Uterus (tissue), 4 donors: Measurements from ENCODE around the gene SPATC1L. TPM values are rescaled to one million over a fixed set of nuclear protein-coding genes. Genes with fewer than 3 reads are reported as not detected.

Experiments used
- DNase-seq, 2 donors: peaks; one replicate each; pipeline ENCODE4 v3.0.0-alpha.2; 2019 to 2020
- H3K27ac ChIP-seq, 2 donors: fragments of 200-600 bp; sonication (generic); 1 replicate in 1 of 2; 2 replicates in 1 of 2; pipeline ENCODE4 v1.5.1; 2016 to 2018
- H3K27me3 ChIP-seq, 2 donors: fragments of 200-600 bp; sonication (generic); one replicate each; pipeline ENCODE4 v1.5.1; 2018 to 2019; ENCODE audit warnings: control low read depth in 1 of 2
- H3K36me3 ChIP-seq, 2 donors: fragments of 200-600 bp; sonication (generic); one replicate each; pipeline ENCODE4 v1.5.1; 2019; ENCODE audit warnings: control low read depth in 1 of 2
- H3K4me1 ChIP-seq, 2 donors: fragments of 200-600 bp; sonication (generic); one replicate each; pipeline ENCODE4 v1.5.1; 2018 to 2019; ENCODE audit warnings: control low read depth in 1 of 2
- H3K4me3 ChIP-seq, 2 donors: fragments of 200-600 bp; sonication (generic); 1 replicate in 1 of 2; 2 replicates in 1 of 2; pipeline ENCODE4 v1.5.1; 2018 to 2019; ENCODE audit warnings: mild to moderate bottlenecking in 1 of 2
- H3K9me3 ChIP-seq, 2 donors: fragments of 200-600 bp; sonication (generic); one replicate each; pipeline ENCODE4 v1.5.1; 2019; ENCODE audit warnings: control low read depth in 1 of 2
- POLR2A ChIP-seq, 2 donors: fragments of 450-650 bp; IDR thresholded peaks; one replicate each; pipeline ENCODE4 v1.6.1; 2016; ENCODE audit warnings: antibody characterized with exemption in 2 of 2, mild to moderate bottlenecking in 1 of 2, moderate library complexity in 1 of 2
- intact Hi-C: fragments of 100-400 bp; cut with DNase I; formaldehyde crosslinking; loops from one replicate; pipeline ENCODE4 v1.15.1; 2023; ENCODE audit warnings: low total_unique reads
- total RNA-seq, 4 donors: library from RNA; depleted of rRNA in 3 of 4; stranded (reverse); fragments of >200 nt in 3 of 4; gene quantifications; one replicate each; pipeline versions ENCODE4 v1.1.0 to v1.2.4, GENCODE V29; 2014 to 2023
- TF ChIP-seq, protein P1 (sequence below), 4 experiments: fragments of 200-600 bp in 2 of 4; fragments of 450-650 bp in 2 of 4; sonication (generic) in 2 of 4; IDR thresholded peaks; one replicate each; pipeline ENCODE4 v1.5.1; 2016 to 2019; ENCODE audit warnings: antibody characterized with exemption in 4 of 4, mild to moderate bottlenecking in 2 of 4, moderate library complexity in 1 of 4
- donor health status: DM: yes; HTN: yes; CAD: no.

The SPATC1L gene
- total RNA-seq, 4 donors from 2014 or later, result 4.9 to 10.0 (median 6.4) TPM; not detected in 1

DNA sequence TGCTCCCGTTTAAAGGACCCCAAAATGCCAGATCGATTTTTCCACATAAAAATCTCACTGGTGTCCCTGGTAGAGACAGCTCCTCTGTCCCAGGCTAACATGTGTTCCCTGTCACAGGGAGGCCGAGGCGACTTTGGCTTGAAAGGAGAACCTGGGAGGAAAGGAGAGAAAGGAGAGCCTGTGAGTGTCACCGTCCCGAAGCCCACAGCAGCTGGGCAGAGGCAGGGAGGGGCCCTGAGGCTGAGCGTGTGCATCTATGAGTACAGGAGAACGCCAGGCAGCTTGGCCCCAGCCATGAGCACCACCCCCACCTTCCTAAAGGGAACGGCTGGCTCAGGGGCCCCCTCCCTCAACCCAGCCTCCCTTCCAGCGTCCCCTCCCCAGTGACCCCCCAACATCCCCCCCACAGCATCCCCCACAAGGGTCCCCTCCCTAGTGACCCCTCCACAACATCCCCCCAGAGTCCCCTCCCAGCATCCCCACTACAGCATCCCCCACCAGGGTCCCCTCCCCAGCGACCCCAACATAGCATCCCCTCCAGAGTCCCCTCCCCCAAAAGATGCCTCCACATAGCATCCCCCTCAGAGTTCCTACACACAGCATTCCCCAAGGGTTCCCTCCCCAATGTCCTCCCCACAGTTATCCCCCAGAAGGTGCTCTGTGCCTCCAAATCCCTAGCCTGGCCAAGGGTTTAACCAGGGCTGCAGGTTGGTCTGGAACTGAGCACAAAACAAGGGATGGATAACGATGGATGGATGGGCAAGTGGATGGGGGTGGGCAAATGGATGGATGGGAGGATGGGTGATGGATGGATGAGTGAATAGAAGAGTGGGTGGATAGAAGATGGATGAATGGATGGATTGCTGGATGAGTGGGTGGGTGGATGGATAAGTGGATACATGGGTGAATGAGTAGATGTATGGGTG is 61.2 kb downstream of the SPATC1L start:
- intact Hi-C loops, result loop anchor here (10.0 kb wide), 1 partner anchor 948 kb away; no protein-coding TSS in a partner anchor
- no peaks in the 10 kb centered on the region for H3K9me3 ChIP-seq
- no peak for TF ChIP-seq POLR2A (IDR thresholded peaks at IDR 0.05)
- TF ChIP-seq, protein P1, sequence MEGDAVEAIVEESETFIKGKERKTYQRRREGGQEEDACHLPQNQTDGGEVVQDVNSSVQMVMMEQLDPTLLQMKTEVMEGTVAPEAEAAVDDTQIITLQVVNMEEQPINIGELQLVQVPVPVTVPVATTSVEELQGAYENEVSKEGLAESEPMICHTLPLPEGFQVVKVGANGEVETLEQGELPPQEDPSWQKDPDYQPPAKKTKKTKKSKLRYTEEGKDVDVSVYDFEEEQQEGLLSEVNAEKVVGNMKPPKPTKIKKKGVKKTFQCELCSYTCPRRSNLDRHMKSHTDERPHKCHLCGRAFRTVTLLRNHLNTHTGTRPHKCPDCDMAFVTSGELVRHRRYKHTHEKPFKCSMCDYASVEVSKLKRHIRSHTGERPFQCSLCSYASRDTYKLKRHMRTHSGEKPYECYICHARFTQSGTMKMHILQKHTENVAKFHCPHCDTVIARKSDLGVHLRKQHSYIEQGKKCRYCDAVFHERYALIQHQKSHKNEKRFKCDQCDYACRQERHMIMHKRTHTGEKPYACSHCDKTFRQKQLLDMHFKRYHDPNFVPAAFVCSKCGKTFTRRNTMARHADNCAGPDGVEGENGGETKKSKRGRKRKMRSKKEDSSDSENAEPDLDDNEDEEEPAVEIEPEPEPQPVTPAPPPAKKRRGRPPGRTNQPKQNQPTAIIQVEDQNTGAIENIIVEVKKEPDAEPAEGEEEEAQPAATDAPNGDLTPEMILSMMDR (IDR thresholded peaks at IDR 0.05), result no peak
- peaks cover 0 to 2% of the 10 kb centered on the region in 2 donors for H3K4me1 ChIP-seq
- H3K27me3 ChIP-seq, result no peaks in the 10 kb centered on the region
- no peaks in the 10 kb centered on the region for H3K36me3 ChIP-seq
- DNase-seq, result peak; percentile 12 to 14
- peak overlapping the region in 1 of 2 donors; percentile 22 for H3K27ac ChIP-seq
- no peak overlapping the region for H3K4me3 ChIP-seq

DNA sequence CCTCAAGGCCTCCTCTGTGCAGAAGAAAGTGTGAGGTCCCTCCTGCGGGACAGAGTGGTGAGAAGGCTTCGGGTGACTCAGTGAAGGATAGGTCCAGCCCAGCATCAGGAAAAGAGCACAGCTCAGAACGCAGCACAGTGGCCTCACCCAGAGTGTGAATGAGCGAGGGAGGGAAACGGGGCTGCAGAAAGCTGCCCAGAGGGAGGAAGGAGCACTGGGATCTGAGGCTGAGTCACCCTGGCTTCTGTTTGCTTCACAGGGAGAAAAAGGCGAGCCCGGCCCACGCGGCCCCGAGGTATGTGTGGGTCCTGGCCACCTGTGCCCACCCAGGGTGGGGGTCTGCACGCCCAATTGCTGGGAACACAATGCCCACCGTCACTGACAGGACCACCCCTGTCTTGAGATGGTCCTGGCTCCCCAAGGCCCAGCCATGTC is 62.0 kb downstream of the SPATC1L start:
- TF ChIP-seq POLR2A (IDR thresholded peaks at IDR 0.05), result no peak
- TF ChIP-seq, protein P1 (IDR thresholded peaks at IDR 0.05), result no peak
- peak; percentile 11 to 20 for DNase-seq
- H3K36me3 ChIP-seq, result no peaks in the 10 kb centered on the region

DNA sequence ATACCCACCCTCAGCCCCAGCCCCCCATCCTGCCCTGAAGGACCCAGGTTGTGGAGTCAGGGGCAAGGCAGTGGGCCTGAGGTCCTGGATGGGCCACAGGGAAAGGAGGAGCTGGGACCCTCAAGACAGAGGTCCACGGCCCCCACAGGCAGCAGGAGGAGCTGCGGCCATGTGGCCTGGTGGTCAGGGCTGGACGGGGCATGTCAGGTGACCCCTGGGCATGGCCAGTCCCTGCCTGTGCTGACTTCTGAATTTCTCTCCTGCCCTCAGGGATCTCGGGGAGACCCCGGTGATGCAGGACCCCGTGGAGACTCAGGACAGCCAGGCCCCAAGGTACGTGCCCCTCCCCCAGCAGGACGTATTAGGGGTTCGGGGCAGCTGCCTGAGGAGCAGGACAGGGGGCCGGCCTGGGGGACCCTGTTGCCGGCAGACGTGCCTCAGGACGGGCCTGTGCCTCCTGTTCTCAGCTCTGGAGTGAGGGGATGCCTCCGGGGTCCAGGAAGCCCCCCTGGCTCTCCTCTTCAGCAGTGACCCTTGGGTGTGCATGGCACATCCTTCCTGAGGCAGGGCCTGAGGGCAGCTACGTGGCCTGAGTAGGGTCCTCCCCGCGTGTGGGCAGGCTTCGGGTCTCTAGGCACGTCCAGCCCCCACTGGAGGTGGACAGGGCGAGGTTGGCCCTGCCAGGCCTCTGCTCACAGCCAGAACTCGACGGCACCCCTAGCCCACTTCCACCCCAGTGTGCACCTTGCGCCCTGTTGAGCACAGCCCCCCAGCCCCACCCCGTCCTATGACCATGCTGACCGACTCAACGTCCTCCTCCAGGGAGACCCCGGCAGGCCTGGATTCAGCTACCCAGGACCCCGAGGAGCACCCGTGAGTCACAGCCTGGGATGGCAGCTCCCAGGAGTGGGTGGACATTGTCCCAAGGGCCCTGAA is 62.7 kb downstream of the SPATC1L start:
- Histone ChIP-seq H3K36me3 (no peaks in the 10 kb centered on the region), H3K27ac (peak overlapping the region in 1 of 2 donors; percentile 22), H3K4me3 (no peak overlapping the region), H3K9me3 (no peaks in the 10 kb centered on the region), H3K27me3 (no peaks in the 10 kb centered on the region), H3K4me1 (no peaks in the 10 kb centered on the region)
- peak; percentile 17 to 18 for DNase-seq
- intact Hi-C loops, result loop anchor here (10.0 kb wide), 1 partner anchor 947 kb away; no protein-coding TSS in a partner anchor
- TF ChIP-seq, protein P1 (IDR thresholded peaks at IDR 0.05), result no peak

More for the DNA sequence above, 62.0 kb downstream of the SPATC1L start:
- intact Hi-C loops, result loop anchor here (10.0 kb wide), 1 partner anchor 947 kb away; no protein-coding TSS in a partner anchor
- H3K4me3 ChIP-seq, result no peak overlapping the region
- H3K27me3 ChIP-seq, result no peaks in the 10 kb centered on the region
- no peaks in the 10 kb centered on the region for H3K9me3 ChIP-seq
- no peaks in the 10 kb centered on the region for H3K4me1 ChIP-seq
- H3K27ac ChIP-seq, result peak overlapping the region in 1 of 2 donors; percentile 22

DNA sequence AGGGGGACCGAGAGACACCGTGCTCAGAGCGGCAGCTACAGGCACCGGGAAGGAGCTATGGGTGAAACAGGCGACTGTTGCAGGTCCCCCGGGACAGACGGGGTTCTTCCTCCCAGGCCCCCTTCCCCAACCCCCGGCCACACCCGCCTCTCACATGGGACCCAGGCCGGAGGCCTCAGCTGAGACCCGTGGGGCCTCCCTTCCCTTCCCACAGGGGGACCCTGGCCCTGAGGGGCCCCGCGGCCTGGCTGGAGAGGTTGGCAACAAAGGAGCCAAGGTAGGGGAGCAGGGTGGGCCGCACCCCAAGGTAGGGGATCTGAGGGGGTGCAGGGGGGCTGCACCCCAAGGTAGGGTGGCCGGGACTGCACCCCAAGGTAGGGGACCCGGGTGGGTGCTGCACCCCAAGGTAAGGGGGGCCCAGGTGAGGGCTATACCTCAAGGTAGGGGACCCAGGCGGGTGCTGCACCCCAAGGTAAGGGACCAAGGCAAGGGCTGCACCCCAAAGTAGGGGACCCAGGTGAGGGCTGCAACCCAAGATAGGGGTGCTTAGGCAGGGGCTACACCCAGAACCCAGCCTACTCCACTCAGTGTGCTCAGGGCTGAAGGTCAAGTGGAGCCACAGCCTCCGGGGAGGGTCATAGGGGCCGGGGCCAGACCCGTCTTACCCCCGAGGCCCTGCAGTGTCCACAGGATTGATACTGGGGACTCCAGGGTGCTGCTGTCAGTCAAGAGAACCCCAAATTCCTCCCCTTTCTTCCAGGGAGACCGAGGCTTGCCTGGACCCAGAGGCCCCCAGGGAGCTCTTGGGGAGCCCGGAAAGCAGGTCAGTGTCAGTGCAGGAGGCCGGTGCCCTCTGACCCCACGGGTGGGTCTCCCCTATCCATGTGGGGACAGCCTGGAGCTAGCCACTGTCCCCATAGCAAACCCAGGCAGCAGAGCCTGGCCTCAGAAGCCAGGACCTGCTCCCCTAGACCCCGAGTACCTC is 63.7 kb downstream of the SPATC1L start:
- H3K27ac ChIP-seq, result peak overlapping the region; percentile 17 to 22
- H3K36me3 ChIP-seq, result no peaks in the 10 kb centered on the region

More for the DNA sequence above, 63.7 kb downstream of the SPATC1L start:
- Histone ChIP-seq H3K9me3 (no peaks in the 10 kb centered on the region), H3K4me1 (no peaks in the 10 kb centered on the region), H3K4me3 (no peak overlapping the region), H3K27me3 (no peaks in the 10 kb centered on the region)
- peak; percentile 13 to 16 for DNase-seq
- TF ChIP-seq, protein P1 (IDR thresholded peaks at IDR 0.05), result no peak
- TF ChIP-seq POLR2A (IDR thresholded peaks at IDR 0.05), result no peak
- intact Hi-C loops, result loop anchor here (10.0 kb wide), 1 partner anchor 946 kb away; no protein-coding TSS in a partner anchor
